ENCODE data around the gene KCNRG.

DNA sequence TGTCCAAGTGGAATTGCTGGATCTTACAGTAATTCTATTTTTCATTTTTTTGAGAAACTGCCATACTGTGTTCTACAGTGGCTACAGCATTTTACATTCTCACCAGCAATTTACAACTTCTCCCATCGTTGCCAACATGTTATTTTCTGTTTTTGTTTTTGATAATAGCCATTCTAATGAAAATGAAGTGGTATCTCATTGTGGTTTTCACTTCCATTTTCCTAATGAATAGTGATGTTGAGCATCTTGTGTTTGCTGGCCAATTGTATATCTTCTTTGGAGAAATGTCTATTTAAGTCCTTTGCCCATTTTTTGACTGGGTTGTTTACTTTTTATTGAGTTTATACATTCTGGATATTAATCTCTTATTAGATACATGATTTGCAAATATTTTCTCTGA lies 38.6 kb downstream of the KCNRG start:
- TF ChIP-seq, protein P1, sequence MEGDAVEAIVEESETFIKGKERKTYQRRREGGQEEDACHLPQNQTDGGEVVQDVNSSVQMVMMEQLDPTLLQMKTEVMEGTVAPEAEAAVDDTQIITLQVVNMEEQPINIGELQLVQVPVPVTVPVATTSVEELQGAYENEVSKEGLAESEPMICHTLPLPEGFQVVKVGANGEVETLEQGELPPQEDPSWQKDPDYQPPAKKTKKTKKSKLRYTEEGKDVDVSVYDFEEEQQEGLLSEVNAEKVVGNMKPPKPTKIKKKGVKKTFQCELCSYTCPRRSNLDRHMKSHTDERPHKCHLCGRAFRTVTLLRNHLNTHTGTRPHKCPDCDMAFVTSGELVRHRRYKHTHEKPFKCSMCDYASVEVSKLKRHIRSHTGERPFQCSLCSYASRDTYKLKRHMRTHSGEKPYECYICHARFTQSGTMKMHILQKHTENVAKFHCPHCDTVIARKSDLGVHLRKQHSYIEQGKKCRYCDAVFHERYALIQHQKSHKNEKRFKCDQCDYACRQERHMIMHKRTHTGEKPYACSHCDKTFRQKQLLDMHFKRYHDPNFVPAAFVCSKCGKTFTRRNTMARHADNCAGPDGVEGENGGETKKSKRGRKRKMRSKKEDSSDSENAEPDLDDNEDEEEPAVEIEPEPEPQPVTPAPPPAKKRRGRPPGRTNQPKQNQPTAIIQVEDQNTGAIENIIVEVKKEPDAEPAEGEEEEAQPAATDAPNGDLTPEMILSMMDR (IDR thresholded peaks at IDR 0.05) = no peak
- no peak for TF ChIP-seq EZH2 (IDR thresholded peaks at IDR 0.05; ENCODE audit: borderline replicate concordance, insufficient read depth, low read depth, low read length, poor library complexity, severe bottlenecking)

Data from B cell (primary cell).